ENCODE results near the gene MRPL49. TPM values are rescaled to one million over a fixed set of nuclear protein-coding genes. Genes with fewer than 3 reads are reported as not detected.
A peak's percentile ranks its signal among the peaks of the same experiment; 100 is the strongest.

The MRPL49 gene
- total RNA-seq, 1 experiment from 2014 or later, result 73.4 TPM

DNA sequence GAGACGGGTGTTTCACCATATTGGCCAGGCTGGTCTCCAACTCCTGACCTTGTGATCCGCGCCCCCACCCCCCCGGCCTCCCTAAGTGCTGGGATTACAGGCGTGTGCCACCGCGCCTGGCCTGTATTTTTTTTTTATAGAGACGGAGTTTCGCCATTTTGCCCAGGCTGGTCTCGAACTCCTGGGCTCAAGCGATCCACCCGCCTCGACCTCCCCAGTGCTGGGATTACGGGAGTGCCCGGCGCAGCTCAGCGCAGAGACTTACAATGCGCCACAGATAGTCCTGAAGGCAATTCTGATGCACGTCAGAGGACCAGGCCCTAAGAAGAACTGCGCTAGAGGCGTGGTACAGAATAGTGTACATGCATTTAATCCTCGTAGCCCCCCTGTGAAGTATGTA lies 26.7 kb upstream of the MRPL49 start:
- Mint-ChIP-seq H3K36me3 (ENCODE audit: insufficient read depth in 1 of 3, low read depth in 3 of 3) (peaks cover 4 to 10% (median 7%) of the 10 kb centered on the region in 3 experiments; a peak in 5 of 7 replicates), H3K9me3 (no peaks in the 10 kb centered on the region), H3K4me1 (peaks cover 8 to 9% of the 10 kb centered on the region in 2 experiments), H3K27ac (peak overlapping the region; percentile 88 to 100 (median 99); a peak in 5 of 7 replicates), H3K27me3 (ENCODE audit: low read depth) (no peaks in the 10 kb centered on the region), H3K4me3 (peak overlapping the region; percentile 95 to 96)
- Histone ChIP-seq H2AK5ac (ENCODE audit: insufficient read length, low read length) (no peak overlapping the region), H4K5ac (ENCODE audit: insufficient read length, low read depth, low read length) (peak overlapping the region; percentile 97), H3K79me2 (ENCODE audit: insufficient read depth, low read length) (0 out of 2 replicates have a peak, but pooled peaks cover 3% of the 10 kb centered on the region), H2BK15ac (ENCODE audit: low read depth, low read length) (no peak overlapping the region), H3K27ac (ENCODE audit: insufficient read length, low read depth, low read length) (no peak overlapping the region), H3K9me3 (ENCODE audit: control insufficient read depth, low read depth, low read length) (no peaks in the 10 kb centered on the region), H3K14ac (ENCODE audit: insufficient read depth, low read length) (no peak overlapping the region), H3K18ac (ENCODE audit: insufficient read length, low read depth, low read length) (no peak overlapping the region), H3K79me1 (ENCODE audit: insufficient read depth, low read depth, low read length, poor library complexity, severe bottlenecking) (peaks cover 4% of the 10 kb centered on the region), H2BK120ac (ENCODE audit: low read depth, low read length, poor library complexity, severe bottlenecking) (no peak overlapping the region), H2BK5ac (ENCODE audit: insufficient read length, low read length) (no peak overlapping the region), H3K23ac (ENCODE audit: insufficient read length, low read depth, low read length) (no peak overlapping the region), H2AFZ (ENCODE audit: low read length) (no peak overlapping the region), H4K20me1 (ENCODE audit: control insufficient read depth, insufficient read depth, insufficient read length) (no peaks in the 10 kb centered on the region), H2BK12ac (ENCODE audit: insufficient read length, low read depth, low read length) (no peak overlapping the region), H2BK20ac (ENCODE audit: low read depth, low read length, poor library complexity, severe bottlenecking) (no peak overlapping the region), H3K4me1 (ENCODE audit: insufficient read depth, low read length) (no peaks in the 10 kb centered on the region), H3T11ph (ENCODE audit: low read length) (no peak overlapping the region), H3K4me2 (ENCODE audit: insufficient read depth, insufficient read length, low read length) (no peak overlapping the region), H3K4ac (ENCODE audit: low read depth, low read length) (no peak overlapping the region), H3K56ac (ENCODE audit: insufficient read length, low read depth, low read length) (no peak overlapping the region), H3K9ac (ENCODE audit: extremely low read depth, insufficient read length, low read length) (peak overlapping the region; percentile 66), H3K23me2 (ENCODE audit: insufficient read length, low read depth, low read length, poor library complexity, severe bottlenecking) (no peaks in the 10 kb centered on the region), H4K91ac (ENCODE audit: insufficient read length, low read depth, low read length) (no peak overlapping the region), H4K8ac (replicated peaks; ENCODE audit: insufficient read length, low read depth, low read length) (peak overlapping the region; percentile 74), H3K27me3 (ENCODE audit: insufficient read depth, low read length) (no peaks in the 10 kb centered on the region)
- WGBS (ENCODE audit: extremely low coverage, insufficient read length, low lambda C conversion rate), result no CpG with 5 or more reads among the region's 22 CpGs
- no peak for DNase-seq
- TF ChIP-seq, protein P1, sequence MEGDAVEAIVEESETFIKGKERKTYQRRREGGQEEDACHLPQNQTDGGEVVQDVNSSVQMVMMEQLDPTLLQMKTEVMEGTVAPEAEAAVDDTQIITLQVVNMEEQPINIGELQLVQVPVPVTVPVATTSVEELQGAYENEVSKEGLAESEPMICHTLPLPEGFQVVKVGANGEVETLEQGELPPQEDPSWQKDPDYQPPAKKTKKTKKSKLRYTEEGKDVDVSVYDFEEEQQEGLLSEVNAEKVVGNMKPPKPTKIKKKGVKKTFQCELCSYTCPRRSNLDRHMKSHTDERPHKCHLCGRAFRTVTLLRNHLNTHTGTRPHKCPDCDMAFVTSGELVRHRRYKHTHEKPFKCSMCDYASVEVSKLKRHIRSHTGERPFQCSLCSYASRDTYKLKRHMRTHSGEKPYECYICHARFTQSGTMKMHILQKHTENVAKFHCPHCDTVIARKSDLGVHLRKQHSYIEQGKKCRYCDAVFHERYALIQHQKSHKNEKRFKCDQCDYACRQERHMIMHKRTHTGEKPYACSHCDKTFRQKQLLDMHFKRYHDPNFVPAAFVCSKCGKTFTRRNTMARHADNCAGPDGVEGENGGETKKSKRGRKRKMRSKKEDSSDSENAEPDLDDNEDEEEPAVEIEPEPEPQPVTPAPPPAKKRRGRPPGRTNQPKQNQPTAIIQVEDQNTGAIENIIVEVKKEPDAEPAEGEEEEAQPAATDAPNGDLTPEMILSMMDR (conservative IDR thresholded peaks at IDR 0.05), result no peak
